Ascending aorta (tissue), 2 donors: ENCODE measurements around the gene CDH23. TPM values are rescaled to one million over a fixed set of nuclear protein-coding genes. Genes with fewer than 3 reads are reported as not detected.

Experiments used
- DNase-seq, 2 donors: peaks; one replicate each; pipeline ENCODE4 v3.0.0-alpha.2; 2019; ENCODE audit warnings: low spot score in 2 of 2
- H3K27ac ChIP-seq, 2 donors: fragments of 200-600 bp; sonication (generic); one replicate each; pipeline ENCODE4 v1.5.1; 2016 to 2017; ENCODE audit warnings: mild to moderate bottlenecking in 1 of 2
- H3K27me3 ChIP-seq: fragments of 200-600 bp; sonication (generic); one replicate; pipeline ENCODE4 v1.5.1; 2017
- H3K36me3 ChIP-seq, 2 donors: fragments of 200-600 bp; sonication (generic); one replicate each; pipeline ENCODE4 v1.5.1; 2016
- H3K4me1 ChIP-seq, 2 donors: fragments of 200-600 bp; sonication (generic); one replicate each; pipeline ENCODE4 v1.5.1; 2016 to 2017; ENCODE audit warnings: mild to moderate bottlenecking in 1 of 2
- H3K4me3 ChIP-seq, 2 donors: fragments of 200-600 bp; sonication (generic); one replicate each; pipeline ENCODE4 v1.5.1; 2016 to 2017; ENCODE audit warnings: mild to moderate bottlenecking in 1 of 2
- H3K9me3 ChIP-seq, 2 donors: fragments of 200-600 bp; sonication (generic); one replicate each; pipeline ENCODE4 v1.5.1; 2016
- CTCF ChIP-seq, 3 experiments: fragments of 200-600 bp in 2 of 3; fragments of 450-650 bp in 1 of 3; sonication (generic) in 2 of 3; IDR thresholded peaks; one replicate each; pipeline ENCODE4 v1.5.1; 2016 to 2019; ENCODE audit warnings: antibody characterized with exemption in 3 of 3, mild to moderate bottlenecking in 1 of 3, moderate library complexity in 1 of 3
- intact Hi-C: fragments of 100-400 bp; cut with DNase I; formaldehyde crosslinking; loops from one replicate; pipeline ENCODE4 v1.15.1; 2023
- total RNA-seq: library from RNA; depleted of rRNA; stranded (reverse); fragments of >200 nt; gene quantifications from one replicate; pipeline ENCODE4 v1.1.0, GENCODE V29; 2016

CDH23 gene
- total RNA-seq, 1 donor from 2014 or later = 40.9 TPM

GRCh38 chr10:71644307-71645180 lies 247.8 kb downstream of the CDH23 start:
- Histone ChIP-seq H3K4me3 (no peak overlapping the region), H3K36me3 (no peaks in the 10 kb centered on the region), H3K9me3 (no peaks in the 10 kb centered on the region), H3K27me3 (no peaks in the 10 kb centered on the region), H3K27ac (no peak overlapping the region), H3K4me1 (no peaks in the 10 kb centered on the region)
- TF ChIP-seq CTCF (IDR thresholded peaks at IDR 0.05) = no peak
- intact Hi-C loops = no loop called here
- no peak for DNase-seq

- Histone ChIP-seq H3K27me3 (no peaks in the 10 kb centered on the region), H3K9me3 (no peaks in the 10 kb centered on the region), H3K27ac (no peak overlapping the region), H3K36me3 (no peaks in the 10 kb centered on the region), H3K4me3 (no peak overlapping the region), H3K4me1 (no peaks in the 10 kb centered on the region)
- no peak for TF ChIP-seq CTCF (IDR thresholded peaks at IDR 0.05)
- intact Hi-C loops = no loop called here
- DNase-seq = no peak
Measured at GRCh38 chr10:71645185-71645584, 248.5 kb downstream of the CDH23 start.

- DNase-seq = no peak
- intact Hi-C loops = no loop called here
- no peaks in the 10 kb centered on the region for H3K36me3 ChIP-seq
- H3K4me1 ChIP-seq = no peaks in the 10 kb centered on the region
- no peak overlapping the region for H3K27ac ChIP-seq
- no peak overlapping the region for H3K4me3 ChIP-seq
- H3K27me3 ChIP-seq = no peaks in the 10 kb centered on the region
- no peaks in the 10 kb centered on the region for H3K9me3 ChIP-seq
- no peak for TF ChIP-seq CTCF (IDR thresholded peaks at IDR 0.05)
Measured at GRCh38 chr10:71646037-71646436, 249.3 kb downstream of the CDH23 start.

- Histone ChIP-seq H3K36me3 (no peaks in the 10 kb centered on the region), H3K4me3 (no peak overlapping the region), H3K27ac (no peak overlapping the region), H3K27me3 (no peaks in the 10 kb centered on the region), H3K9me3 (no peaks in the 10 kb centered on the region), H3K4me1 (no peaks in the 10 kb centered on the region)
- DNase-seq = no peak
- intact Hi-C loops = no loop called here
- TF ChIP-seq CTCF (IDR thresholded peaks at IDR 0.05) = no peak
Measured at GRCh38 chr10:71646592-71647292, 250.0 kb downstream of the CDH23 start.

- no peaks in the 10 kb centered on the region for H3K4me1 ChIP-seq
- H3K27me3 ChIP-seq = no peaks in the 10 kb centered on the region
- no peak for DNase-seq
- intact Hi-C loops = no loop called here
- H3K9me3 ChIP-seq = no peaks in the 10 kb centered on the region
- peak in 1 of 3 experiments; percentile 14 for TF ChIP-seq CTCF (IDR thresholded peaks at IDR 0.05)
- no peak overlapping the region for H3K4me3 ChIP-seq
- H3K27ac ChIP-seq = no peak overlapping the region
- no peaks in the 10 kb centered on the region for H3K36me3 ChIP-seq
Measured at GRCh38 chr10:71647526-71648253, 251.0 kb downstream of the CDH23 start.
